Mononuclear cell (primary cell): ENCODE data around the gene RGS2. TPM values are rescaled to one million over a fixed set of nuclear protein-coding genes. Genes with fewer than 3 reads are reported as not detected.
A peak's percentile ranks its signal among the peaks of the same experiment; 100 is the strongest.

ENCODE experiments used
- H3K27me3 ChIP-seq: 2 replicates; pipeline ENCODE4 v1.6.0; 2011; ENCODE audit warnings: low read length, control low read depth; ENCODE audit not compliant: insufficient read depth
- H3K4me1 ChIP-seq: 2 replicates; pipeline ENCODE4 v1.5.1; 2011; ENCODE audit warnings: mild to moderate bottlenecking, low read length, control low read depth; ENCODE audit not compliant: insufficient read depth
- H3K4me3 ChIP-seq: 2 replicates; pipeline ENCODE4 v1.5.1; 2011; ENCODE audit warnings: mild to moderate bottlenecking, low read length, moderate library complexity
- H3K9me3 ChIP-seq: 2 replicates; pipeline ENCODE4 v1.5.1; 2011; ENCODE audit warnings: low read depth, mild to moderate bottlenecking, control low read depth, low read length
- total RNA-seq: library from RNA; depleted of rRNA; stranded (reverse); fragments of >200 nt; gene quantifications from one replicate; pipeline ENCODE4 v1.2.3, GENCODE V29; 2012

RGS2 gene
- total RNA-seq, 1 donor, result 372 TPM

GRCh38 chr1:192809307-192810252 is 741 bp downstream of the RGS2 start:
- Histone ChIP-seq H3K27me3 (no peaks in the 10 kb centered on the region), H3K4me1 (peaks cover 40% of the 10 kb centered on the region), H3K4me3 (peak overlapping the region; percentile 93), H3K9me3 (no peaks in the 10 kb centered on the region)

GRCh38 chr1:192810253-192810880 is 1.5 kb downstream of the RGS2 start:
- peaks cover 38% of the 10 kb centered on the region for H3K4me1 ChIP-seq
- H3K27me3 ChIP-seq, result no peaks in the 10 kb centered on the region
- peak overlapping the region; percentile 93 for H3K4me3 ChIP-seq
- H3K9me3 ChIP-seq, result no peaks in the 10 kb centered on the region

GRCh38 chr1:192811006-192811405 is 2.2 kb downstream of the RGS2 start:
- H3K4me1 ChIP-seq, result peaks cover 37% of the 10 kb centered on the region
- H3K4me3 ChIP-seq, result peak overlapping the region; percentile 93
- H3K27me3 ChIP-seq, result no peaks in the 10 kb centered on the region

GRCh38 chr1:192811594-192812239 is 2.9 kb downstream of the RGS2 start:
- Histone ChIP-seq H3K9me3 (no peaks in the 10 kb centered on the region), H3K27me3 (no peaks in the 10 kb centered on the region), H3K4me1 (peaks cover 34% of the 10 kb centered on the region), H3K4me3 (peak overlapping the region; percentile 93)

More at GRCh38 chr1:192811006-192811405, 2.2 kb downstream of the RGS2 start:
- no peaks in the 10 kb centered on the region for H3K9me3 ChIP-seq

GRCh38 chr1:192812420-192813209 is 3.8 kb downstream of the RGS2 start:
- Histone ChIP-seq H3K27me3 (no peaks in the 10 kb centered on the region), H3K4me3 (no peak overlapping the region), H3K4me1 (peaks cover 28% of the 10 kb centered on the region), H3K9me3 (no peaks in the 10 kb centered on the region)

- Histone ChIP-seq H3K4me1 (peaks cover 17% of the 10 kb centered on the region), H3K4me3 (no peak overlapping the region), H3K9me3 (no peaks in the 10 kb centered on the region), H3K27me3 (no peaks in the 10 kb centered on the region)
Observed at GRCh38 chr1:192814805-192815204, 6.0 kb downstream of the RGS2 start.

- H3K4me3 ChIP-seq, result no peak overlapping the region
- H3K27me3 ChIP-seq, result no peaks in the 10 kb centered on the region
- no peaks in the 10 kb centered on the region for H3K9me3 ChIP-seq
- H3K4me1 ChIP-seq, result peaks cover 5% of the 10 kb centered on the region
Observed at GRCh38 chr1:192817246-192817645, 8.4 kb downstream of the RGS2 start.

- Histone ChIP-seq H3K27me3 (peaks cover 4% of the 10 kb centered on the region), H3K9me3 (no peaks in the 10 kb centered on the region), H3K4me1 (no peaks in the 10 kb centered on the region), H3K4me3 (no peak overlapping the region)
Observed at GRCh38 chr1:192821296-192821695, 12.5 kb downstream of the RGS2 start.

- no peak overlapping the region for H3K4me3 ChIP-seq
- peaks cover 4% of the 10 kb centered on the region for H3K27me3 ChIP-seq
- no peaks in the 10 kb centered on the region for H3K4me1 ChIP-seq
- H3K9me3 ChIP-seq, result no peaks in the 10 kb centered on the region
Observed at GRCh38 chr1:192824511-192824910, 15.7 kb downstream of the RGS2 start.

- Histone ChIP-seq H3K4me3 (no peak overlapping the region), H3K9me3 (no peaks in the 10 kb centered on the region), H3K4me1 (no peaks in the 10 kb centered on the region), H3K27me3 (peaks cover 4% of the 10 kb centered on the region)
Observed at GRCh38 chr1:192826791-192827546, 18.1 kb downstream of the RGS2 start.

GRCh38 chr1:192830595-192831246 is 21.9 kb downstream of the RGS2 start:
- peaks cover 2% of the 10 kb centered on the region for H3K27me3 ChIP-seq
- H3K4me1 ChIP-seq, result no peaks in the 10 kb centered on the region
- H3K9me3 ChIP-seq, result no peaks in the 10 kb centered on the region
- H3K4me3 ChIP-seq, result no peak overlapping the region

GRCh38 chr1:192831706-192832355 is 23.0 kb downstream of the RGS2 start:
- Histone ChIP-seq H3K4me1 (no peaks in the 10 kb centered on the region), H3K27me3 (no peaks in the 10 kb centered on the region), H3K4me3 (no peak overlapping the region), H3K9me3 (no peaks in the 10 kb centered on the region)

- H3K4me1 ChIP-seq, result no peaks in the 10 kb centered on the region
- H3K4me3 ChIP-seq, result no peak overlapping the region
- H3K27me3 ChIP-seq, result no peaks in the 10 kb centered on the region
Observed at GRCh38 chr1:192832492-192832891, 23.7 kb downstream of the RGS2 start.

More at GRCh38 chr1:192832492-192832891, 23.7 kb downstream of the RGS2 start:
- H3K9me3 ChIP-seq, result no peaks in the 10 kb centered on the region
